Fibroblast of lung (primary cell): Measurements from ENCODE around the gene MPND.

Experiments used
- EZH2 ChIP-seq: IDR thresholded peaks from 2 replicates; pipeline ENCODE4 v1.5.1; 2012; ENCODE audit warnings: low read length, control low read depth, mild to moderate bottlenecking; ENCODE audit errors: missing control alignments
- TF ChIP-seq, protein P1 (sequence below), 2 donors: IDR thresholded peaks in 1 of 2; conservative IDR thresholded peaks in 1 of 2; 1 replicate in 1 of 2; 2 replicates in 1 of 2; pipeline ENCODE4 v1.5.1; 2011 to 2012; ENCODE audit warnings: low read length in 2 of 2, control low read depth in 1 of 2, inconsistent platforms in 1 of 2, low read depth in 1 of 2, mild to moderate bottlenecking in 1 of 2

DNA sequence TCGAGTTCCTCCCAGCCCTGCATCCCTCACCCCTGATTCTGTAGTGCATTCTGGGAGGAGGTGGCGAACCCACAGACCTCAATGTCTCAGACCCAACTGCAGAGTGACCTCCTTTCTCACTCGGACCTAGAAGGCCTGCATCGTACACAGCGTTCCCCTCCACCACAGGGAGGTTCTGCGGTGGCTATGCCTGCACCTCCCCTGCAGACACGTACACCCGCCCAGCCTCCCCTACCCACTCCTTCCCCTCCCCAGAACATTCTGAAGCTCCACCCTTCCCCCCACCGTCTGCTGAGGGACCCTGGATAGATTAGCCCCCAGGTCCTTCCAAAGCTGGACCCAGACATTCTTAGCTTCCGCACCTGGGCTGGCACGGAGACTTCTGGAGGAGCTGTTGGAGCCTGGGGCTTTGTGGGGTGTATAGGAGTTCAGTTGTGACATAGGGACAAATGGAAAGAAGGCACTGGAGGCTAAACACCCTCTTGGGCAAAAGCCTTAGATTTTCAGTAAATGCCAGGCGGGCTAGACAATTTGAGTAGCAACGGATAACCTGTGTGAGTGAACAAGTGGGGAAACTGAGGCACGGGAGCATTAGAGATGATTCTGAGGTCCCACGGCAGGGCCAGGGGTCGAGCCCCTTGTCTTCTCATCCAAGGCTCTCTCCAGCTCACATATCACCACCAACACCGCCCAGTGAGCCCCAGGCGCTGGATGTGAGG is 39.4 kb upstream of the MPND start:
- TF ChIP-seq EZH2, result no peak
- TF ChIP-seq, protein P1, sequence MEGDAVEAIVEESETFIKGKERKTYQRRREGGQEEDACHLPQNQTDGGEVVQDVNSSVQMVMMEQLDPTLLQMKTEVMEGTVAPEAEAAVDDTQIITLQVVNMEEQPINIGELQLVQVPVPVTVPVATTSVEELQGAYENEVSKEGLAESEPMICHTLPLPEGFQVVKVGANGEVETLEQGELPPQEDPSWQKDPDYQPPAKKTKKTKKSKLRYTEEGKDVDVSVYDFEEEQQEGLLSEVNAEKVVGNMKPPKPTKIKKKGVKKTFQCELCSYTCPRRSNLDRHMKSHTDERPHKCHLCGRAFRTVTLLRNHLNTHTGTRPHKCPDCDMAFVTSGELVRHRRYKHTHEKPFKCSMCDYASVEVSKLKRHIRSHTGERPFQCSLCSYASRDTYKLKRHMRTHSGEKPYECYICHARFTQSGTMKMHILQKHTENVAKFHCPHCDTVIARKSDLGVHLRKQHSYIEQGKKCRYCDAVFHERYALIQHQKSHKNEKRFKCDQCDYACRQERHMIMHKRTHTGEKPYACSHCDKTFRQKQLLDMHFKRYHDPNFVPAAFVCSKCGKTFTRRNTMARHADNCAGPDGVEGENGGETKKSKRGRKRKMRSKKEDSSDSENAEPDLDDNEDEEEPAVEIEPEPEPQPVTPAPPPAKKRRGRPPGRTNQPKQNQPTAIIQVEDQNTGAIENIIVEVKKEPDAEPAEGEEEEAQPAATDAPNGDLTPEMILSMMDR (conservative IDR thresholded peaks at IDR 0.05 in 1 of 2, IDR thresholded peaks at IDR 0.05 in 1 of 2; ENCODE audit: low read depth in 1 of 2, low read length in 2 of 2), result no peak
